Cortex of kidney (tissue), 1 donor: ENCODE results near the gene AIDA.
"Not testable (repeated sequence)": the region's sequence is repeated elsewhere in the genome, so short reads cannot be mapped to it uniquely, and the experiment has no call there.

Source experiments
- DNase-seq: peaks from one replicate; lab custom pipeline; 2025; lab: John Stamatoyannopoulos, UW

AIDA gene

DNA sequence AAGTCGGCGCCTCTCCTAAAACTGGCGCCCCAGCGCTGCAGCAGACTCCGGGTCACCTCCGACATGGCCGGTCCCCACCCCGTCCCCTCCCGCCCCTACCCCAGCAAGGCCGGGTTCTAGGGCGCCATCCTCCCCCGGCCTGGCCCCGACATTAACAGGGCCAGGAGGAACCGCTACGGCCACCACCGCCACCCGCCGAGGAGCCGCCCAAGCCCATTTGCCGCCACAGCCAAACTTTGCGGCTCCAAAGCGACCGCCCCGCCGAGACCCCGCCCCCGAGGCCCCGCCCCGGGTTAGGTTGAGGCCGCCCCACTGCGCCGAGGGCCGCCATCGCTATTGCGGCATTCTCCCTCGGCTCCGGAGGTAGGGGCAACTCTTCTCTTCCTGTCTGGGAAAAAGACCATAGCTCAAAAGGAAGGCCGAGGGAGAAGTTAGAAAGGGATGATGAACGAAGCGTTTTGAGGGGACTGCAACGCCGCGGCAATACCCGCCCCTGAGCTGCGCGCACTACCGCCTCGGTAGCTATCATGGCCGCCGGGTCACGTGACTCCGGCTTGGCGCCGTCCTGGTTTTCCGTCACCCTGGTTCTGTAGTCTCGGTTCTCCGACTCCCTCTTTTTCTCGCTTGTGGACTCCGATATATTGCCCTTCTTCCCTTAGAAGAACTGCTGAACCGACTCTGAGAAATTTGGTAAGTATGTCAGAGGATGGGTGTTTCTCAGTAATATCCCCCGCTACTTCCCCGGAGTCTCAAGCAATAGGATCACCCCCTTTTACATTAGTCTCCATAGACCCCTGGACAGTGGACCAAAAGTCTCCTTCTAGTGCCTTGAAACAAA lies at the start of gene AIDA, which contains the start of gene BROX:
Gene AIDA (minus strand): TSS at position 239 of the 838 bp plus-strand sequence. CDS start 174 bp downstream, at position 65.
Gene BROX (plus strand): TSS at position 312 of the 838 bp plus-strand sequence. CDS start 3,136 bp downstream, outside the sequence.
- peak; percentile 46 for DNase-seq

GRCh38 chr1:222761083-222761482 lies 48.8 kb upstream of the AIDA start:
- no peak for DNase-seq

GRCh38 chr1:222759451-222760035 lies 47.3 kb upstream of the AIDA start:
- DNase-seq: no peak

DNA sequence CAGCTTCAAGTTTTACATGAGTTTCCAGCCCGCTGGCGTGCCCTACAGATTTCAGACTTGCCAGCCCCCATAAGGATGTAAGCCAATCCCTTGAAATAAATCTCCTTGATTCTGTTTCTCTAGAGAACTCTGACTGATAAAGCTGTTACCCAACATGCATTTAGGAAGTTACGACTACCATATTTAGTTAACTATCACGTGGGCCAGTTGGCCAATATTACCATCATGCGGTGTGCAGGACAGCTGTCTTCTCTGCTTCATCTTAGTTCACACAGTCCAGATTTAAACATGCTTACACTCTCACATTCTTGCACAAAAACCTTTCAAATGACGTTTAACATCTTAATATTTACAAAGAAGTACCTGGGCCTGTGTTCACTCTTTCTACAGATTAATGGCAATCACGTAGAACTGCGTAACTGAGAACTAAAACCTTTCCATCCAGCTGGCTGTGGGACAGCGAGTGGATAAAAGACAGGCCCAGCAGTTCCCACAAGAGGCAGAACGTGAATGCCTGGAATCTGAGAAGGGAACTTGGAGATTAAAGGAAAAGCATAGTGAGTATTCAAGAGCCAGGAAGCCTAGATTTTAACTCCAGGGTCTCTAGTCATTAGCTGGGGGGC lies 45.5 kb upstream of the AIDA start:
- no peak for DNase-seq

DNA sequence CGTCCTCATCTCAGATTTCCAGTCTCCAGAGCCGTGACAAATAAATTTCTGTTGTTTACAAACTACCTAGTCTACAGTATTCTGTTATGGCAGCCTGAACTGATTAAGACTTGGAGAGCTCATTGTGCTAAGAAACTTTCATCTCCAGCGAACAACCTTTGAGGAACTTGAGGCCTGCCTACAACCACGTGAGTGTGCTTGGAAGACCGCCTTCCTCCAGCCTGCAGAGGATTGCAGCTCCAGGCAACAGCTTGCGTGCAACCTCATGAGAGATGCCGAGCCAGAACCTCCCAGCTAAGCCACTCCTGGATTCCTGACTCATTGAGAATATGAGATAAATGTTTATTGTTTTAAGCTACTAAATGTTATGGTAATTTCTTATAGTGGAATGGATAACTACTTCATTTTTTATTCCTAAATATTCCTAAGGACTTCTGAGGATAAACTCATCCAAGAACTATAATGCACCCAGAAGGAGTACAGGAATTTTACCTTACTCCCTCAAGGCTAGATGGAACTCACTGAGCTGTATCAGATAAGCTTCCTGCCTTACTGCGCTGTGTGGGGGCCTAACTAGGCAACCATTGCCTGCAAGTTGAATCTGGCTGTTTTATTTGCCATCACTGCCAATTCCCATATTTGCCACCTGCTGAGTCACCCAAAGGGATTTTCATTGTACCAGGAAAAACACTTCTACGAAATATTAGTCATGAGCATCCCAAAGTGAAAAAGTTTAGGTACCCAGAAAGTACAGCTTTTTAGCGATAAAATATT lies 42.3 kb upstream of the AIDA start:
- DNase-seq: no peak

- no peak for DNase-seq
Measured at GRCh38 chr1:222751255-222751654, 39.0 kb upstream of the AIDA start.

DNA sequence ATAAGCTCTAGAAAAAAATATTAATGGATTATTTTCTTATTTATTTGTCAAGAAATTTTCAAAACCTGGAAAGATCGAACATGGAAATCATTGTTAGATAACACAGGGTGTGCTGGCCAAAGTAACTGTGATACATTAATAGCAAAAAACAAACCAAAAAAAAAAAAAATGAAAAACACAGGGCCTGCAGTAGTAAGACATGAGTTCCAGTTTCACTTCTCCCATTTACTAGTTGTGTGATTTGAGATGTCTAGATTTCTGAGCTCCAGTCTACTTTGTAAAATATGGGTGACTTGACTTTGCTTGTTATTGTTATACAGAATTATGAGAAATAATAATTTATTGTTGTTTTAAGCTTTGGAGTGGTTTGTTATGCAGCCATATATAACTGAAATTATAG lies 38.4 kb upstream of the AIDA start:
- no peak for DNase-seq

DNA sequence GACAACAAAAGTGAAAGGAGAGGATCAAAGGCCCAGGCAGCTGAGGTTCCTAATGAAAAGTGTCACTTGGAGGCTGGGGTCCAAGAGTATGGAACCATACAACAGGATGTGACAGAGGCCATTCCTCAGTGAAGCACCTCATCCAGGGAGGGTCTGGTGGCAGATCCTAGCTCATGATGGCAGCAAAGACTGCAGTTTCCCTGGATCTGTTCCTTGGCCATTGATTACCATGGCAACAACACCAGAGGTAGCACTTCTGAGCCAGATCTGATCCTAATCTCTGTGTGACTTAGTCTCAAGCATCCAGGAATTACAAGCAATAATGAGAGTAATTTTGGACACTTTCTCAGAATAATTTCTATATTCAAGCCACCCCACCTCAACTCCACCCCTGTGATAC lies 37.6 kb upstream of the AIDA start:
- no peak for DNase-seq

GRCh38 chr1:222741630-222742457 lies 29.6 kb upstream of the AIDA start:
- not testable (repeated sequence) for DNase-seq

- no peak for DNase-seq
Measured at GRCh38 chr1:222739929-222740328, 27.6 kb upstream of the AIDA start.

GRCh38 chr1:222739465-222739864 lies 27.2 kb upstream of the AIDA start:
- DNase-seq: no peak

DNA sequence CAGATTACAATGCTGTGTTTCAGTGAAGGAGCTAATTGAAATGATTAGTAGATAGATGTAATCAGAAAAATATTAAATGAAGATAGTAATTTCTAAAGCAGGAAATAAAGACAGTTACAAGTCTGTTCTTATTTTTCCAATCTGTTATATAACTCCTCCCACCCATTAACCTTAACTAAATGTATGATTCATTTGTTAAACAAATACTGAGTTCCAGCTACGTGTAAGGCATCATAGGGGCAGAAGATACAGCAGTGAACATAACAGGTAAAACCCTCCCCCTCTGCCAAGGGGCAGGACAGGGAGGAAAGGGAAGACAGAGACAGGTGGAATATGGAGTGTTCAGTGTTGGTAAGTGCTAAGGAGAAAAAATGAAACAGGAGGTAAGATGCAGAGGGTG lies 24.7 kb upstream of the AIDA start, which contains the start of gene FAM177B:
Gene FAM177B (plus strand): TSS at position 231 of the 400 bp plus-strand sequence. CDS start 9,344 bp downstream, outside the sequence.
- no peak for DNase-seq

DNA sequence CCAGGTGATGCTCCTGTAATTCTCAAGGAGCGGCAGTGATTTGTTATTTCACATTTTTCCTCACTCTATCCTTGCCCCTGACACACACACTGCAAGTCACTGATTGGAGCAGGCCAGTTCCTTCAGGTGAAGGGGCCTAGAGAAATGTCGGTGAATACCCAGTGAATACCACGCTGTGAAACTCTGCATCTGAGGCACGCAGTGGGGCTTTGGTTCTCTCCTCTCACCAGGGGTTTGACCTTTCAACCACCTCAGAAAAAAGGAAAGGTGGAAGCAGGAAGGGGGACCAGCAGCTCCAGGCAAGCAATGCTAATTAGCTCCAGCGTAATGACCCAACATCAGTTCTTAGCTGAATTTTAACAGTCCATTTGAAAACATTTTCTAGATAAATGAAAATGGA lies 24.2 kb upstream of the AIDA start:
- no peak for DNase-seq

- no peak for DNase-seq
Measured at GRCh38 chr1:222734740-222735139, 22.4 kb upstream of the AIDA start.

- no peak for DNase-seq
Measured at GRCh38 chr1:222732216-222733159, 20.2 kb upstream of the AIDA start.

DNA sequence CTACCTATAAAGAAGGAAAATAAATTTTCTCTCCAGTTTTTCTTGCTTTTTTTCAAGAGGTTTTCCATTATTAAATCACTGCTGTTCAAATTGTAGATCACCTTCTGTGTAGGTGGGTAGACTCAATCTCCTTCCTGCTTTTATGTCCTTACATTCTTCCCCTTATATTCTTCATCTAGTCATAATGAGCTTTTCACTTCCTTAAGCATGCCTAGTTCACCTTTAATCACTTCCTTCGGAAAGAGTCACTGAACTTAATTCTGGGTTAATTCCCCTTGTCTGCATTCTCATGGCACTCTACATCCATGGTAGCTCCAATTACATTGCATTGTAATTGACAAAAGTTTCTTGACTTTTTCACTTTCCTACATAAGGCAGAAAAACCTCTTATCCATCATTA lies 18.6 kb upstream of the AIDA start:
- DNase-seq: no peak

DNA sequence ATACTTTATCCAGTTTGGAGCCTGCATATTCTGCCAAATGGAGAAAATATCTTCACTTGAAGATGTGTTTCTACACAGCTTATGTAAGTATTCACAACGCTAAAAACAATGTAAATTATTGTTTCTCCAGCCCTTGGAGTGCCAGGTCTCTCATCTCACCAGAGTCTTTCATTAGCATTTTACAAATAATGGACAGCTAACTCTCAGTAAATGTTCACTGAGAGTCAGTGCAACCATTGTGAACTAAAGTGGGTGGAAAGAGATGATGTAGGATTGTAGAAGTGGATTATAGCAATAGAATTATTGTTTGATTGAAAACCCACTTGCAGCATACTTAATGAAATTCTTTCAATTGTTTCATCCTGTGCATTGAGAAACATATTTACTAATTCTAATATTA lies 16.5 kb upstream of the AIDA start:
- no peak for DNase-seq

DNA sequence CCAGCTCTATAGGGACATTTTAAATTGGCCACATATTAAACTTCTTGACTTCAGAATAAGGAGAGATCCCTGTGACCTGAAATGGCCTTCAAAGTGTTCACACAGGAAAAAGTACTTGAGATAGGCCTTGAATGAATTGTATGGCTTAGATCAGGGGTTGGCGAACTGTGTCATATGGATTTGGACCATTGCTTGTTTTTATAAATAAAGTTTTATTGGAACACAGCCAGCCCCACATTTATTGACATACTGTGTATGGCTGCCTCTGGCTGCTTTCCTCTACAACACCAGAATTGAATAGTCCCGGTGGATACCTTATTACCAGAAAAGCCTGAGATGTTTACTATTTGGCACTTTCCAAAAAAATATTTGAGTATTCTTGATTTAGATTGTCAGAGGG lies 4.1 kb upstream of the AIDA start:
- DNase-seq: no peak

DNA sequence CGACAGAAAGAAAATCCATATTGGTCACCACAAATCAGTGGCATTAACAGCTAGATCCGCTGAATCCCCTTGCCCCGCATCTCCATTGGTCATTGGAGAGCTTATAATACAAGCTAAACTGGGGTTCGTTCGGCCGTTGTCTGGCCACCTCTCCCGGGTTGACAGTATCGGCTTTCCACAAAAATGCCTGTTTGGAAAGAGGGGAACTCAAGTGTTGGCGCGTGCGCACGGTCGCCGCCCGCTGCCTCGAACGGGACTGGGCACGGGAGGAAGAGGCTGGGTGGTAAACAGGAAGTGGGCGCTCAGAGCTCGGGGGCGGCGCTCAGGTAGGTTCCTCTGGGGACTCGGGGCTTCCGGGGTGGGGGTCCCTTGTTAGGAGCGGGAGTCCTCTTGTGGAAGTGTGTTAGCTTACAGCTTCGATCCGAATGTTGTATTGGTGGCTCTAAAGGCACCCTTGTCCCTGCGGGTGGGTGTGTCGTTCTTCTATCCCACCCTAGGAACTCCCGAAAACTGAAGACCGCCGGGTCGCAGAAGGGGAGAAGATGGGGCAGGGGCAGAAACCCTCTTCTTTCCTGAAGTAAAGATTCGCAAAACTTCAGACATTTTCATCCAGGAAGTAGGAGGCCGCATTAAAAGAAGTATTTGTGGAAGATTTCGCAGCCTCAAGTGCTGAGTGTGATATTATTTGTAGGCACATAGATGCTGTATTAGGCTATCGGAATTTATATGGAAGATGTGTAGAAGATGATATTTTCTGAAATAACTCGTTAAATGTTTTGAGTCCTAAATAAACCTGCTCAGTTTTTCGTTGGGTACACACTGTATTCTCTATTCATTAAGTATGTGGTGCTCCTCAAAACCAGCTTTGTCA lies 1.0 kb upstream of the AIDA start:
- peak; percentile 33 for DNase-seq
